D721Med (cell line): Measurements from ENCODE around the gene INPP1.
A peak's percentile ranks its signal among the peaks of the same experiment; 100 is the strongest.
"Not testable (repeated sequence)": the region's sequence is repeated elsewhere in the genome, so short reads cannot be mapped to it uniquely, and the experiment has no call there.

ENCODE experiments used
- DNase-seq: peaks from one replicate; pipeline ENCODE4 v3.0.0; 2011; ENCODE audit warnings: low spot score; ENCODE audit not compliant: insufficient read length
- FAIRE-seq: peaks from 2 replicates; lab custom pipeline; 2011; peaks lifted over from hg19 to GRCh38; lab: Jason Lieb, UNC
- CTCF ChIP-seq: IDR thresholded peaks from 2 replicates; pipeline ENCODE4 v1.5.1; 2012; ENCODE audit warnings: mild to moderate bottlenecking, control low read depth; ENCODE audit not compliant: insufficient read depth; ENCODE audit errors: missing control alignments

The INPP1 gene

GRCh38 chr2:190311893-190312634 lies 31.3 kb upstream of the INPP1 start:
- FAIRE-seq (no peak), DNase-seq (no peak)
- TF ChIP-seq CTCF, result no peak

- not testable (repeated sequence) for FAIRE-seq, DNase-seq
Observed at GRCh38 chr2:190312635-190313025, 30.8 kb upstream of the INPP1 start.

- no peak for DNase-seq
- no peak for TF ChIP-seq CTCF
- FAIRE-seq, result no peak
Observed at GRCh38 chr2:190313880-190314279, 29.5 kb upstream of the INPP1 start.

- DNase-seq (no peak), FAIRE-seq (no peak)
- no peak for TF ChIP-seq CTCF
Observed at GRCh38 chr2:190315273-190315672, 28.1 kb upstream of the INPP1 start.

- TF ChIP-seq CTCF, result no peak
- DNase-seq (no peak), FAIRE-seq (no peak)
Observed at GRCh38 chr2:190318514-190318913, 24.9 kb upstream of the INPP1 start.

- FAIRE-seq (no peak), DNase-seq (no peak)
- no peak for TF ChIP-seq CTCF
Observed at GRCh38 chr2:190318931-190319554, 24.3 kb upstream of the INPP1 start.

- DNase-seq (peak; percentile 37), FAIRE-seq (peak; percentile 67)
- peak; percentile 80 for TF ChIP-seq CTCF
Observed at GRCh38 chr2:190319555-190320498, 23.6 kb upstream of the INPP1 start, which contains the start of gene HIBCH. Gene HIBCH, minus strand, starts transcription at chr2:190319826. Its CDS starts 76 bp downstream, at chr2:190319750.
